ENCODE results near the gene PSMA5. TPM values are rescaled to one million over a fixed set of nuclear protein-coding genes. Genes with fewer than 3 reads are reported as not detected.
A peak's percentile ranks its signal among the peaks of the same experiment; 100 is the strongest.

The PSMA5 gene
- total and polyA plus RNA-seq, 9 donors, result 19.4 to 52.0 (median 38.1) TPM

DNA sequence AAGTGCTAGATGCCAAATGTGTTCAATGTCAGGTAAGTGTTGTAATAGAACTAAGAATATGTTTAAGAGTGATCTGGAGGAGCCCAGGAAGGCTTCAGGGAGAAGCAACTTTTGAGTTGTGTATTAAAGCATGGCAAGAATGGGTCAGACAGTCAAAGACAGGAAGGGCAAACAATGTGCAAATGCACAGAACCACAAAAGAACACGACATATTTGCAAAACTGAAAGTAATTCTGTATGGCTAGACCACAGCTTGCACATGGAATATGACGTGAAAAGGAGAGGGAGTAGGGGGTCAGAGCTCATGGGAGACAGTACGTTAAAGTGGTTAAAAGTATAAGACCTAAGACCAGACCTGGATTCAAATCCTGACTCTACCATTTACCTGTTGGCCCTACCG, 21.4 kb downstream of the PSMA5 start:
- no peak for DNase-seq
- Histone ChIP-seq H3K4me3 (no peak overlapping the region), H3K27ac (no peak overlapping the region), H3K27me3 (no peaks in the 10 kb centered on the region), H3K4me1 (ENCODE audit: insufficient read depth) (no peaks in the 10 kb centered on the region), H3K36me3 (no peaks in the 10 kb centered on the region), H3K9me3 (no peaks in the 10 kb centered on the region)
- intact Hi-C loops (cut with DNase I), result no loop called here
- TF ChIP-seq, protein P1, sequence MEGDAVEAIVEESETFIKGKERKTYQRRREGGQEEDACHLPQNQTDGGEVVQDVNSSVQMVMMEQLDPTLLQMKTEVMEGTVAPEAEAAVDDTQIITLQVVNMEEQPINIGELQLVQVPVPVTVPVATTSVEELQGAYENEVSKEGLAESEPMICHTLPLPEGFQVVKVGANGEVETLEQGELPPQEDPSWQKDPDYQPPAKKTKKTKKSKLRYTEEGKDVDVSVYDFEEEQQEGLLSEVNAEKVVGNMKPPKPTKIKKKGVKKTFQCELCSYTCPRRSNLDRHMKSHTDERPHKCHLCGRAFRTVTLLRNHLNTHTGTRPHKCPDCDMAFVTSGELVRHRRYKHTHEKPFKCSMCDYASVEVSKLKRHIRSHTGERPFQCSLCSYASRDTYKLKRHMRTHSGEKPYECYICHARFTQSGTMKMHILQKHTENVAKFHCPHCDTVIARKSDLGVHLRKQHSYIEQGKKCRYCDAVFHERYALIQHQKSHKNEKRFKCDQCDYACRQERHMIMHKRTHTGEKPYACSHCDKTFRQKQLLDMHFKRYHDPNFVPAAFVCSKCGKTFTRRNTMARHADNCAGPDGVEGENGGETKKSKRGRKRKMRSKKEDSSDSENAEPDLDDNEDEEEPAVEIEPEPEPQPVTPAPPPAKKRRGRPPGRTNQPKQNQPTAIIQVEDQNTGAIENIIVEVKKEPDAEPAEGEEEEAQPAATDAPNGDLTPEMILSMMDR (IDR thresholded peaks at IDR 0.05), result no peak
- TF ChIP-seq POLR2A (IDR thresholded peaks at IDR 0.05) (no peak), EP300 (IDR thresholded peaks at IDR 0.05) (no peak)
- 82 to 84% (median 83%) methylated on average over 4 of the region's 4 CpGs for WGBS, 3 donors

DNA sequence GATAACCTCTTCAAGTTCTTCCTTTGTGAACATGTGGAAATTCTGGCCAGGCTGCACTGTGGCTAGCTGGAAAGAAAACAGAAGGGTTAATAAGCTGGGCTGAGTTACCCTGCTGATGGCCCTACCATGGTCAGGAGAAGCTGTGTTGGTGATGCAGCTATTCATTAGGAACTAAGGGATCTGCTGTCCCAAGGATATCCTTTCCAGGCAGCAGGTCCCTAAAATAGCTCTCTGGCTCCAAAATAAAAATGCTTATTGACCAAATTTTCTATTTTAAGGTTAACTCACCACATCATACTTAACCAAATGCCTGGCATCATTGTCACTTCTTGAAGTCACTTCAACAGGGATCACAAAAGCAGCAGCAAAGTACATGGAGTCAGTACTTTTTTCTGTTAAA, 24.2 kb downstream of the PSMA5 start:
- intact Hi-C loops (cut with DNase I), result no loop called here
- no peaks in the 10 kb centered on the region for H3K27me3 ChIP-seq
- TF ChIP-seq POLR2A (IDR thresholded peaks at IDR 0.05), result no peak
- TF ChIP-seq, protein P1 (IDR thresholded peaks at IDR 0.05), result no peak
- no peak for TF ChIP-seq EP300 (IDR thresholded peaks at IDR 0.05)
- H3K36me3 ChIP-seq, result no peaks in the 10 kb centered on the region
- no peak overlapping the region for H3K27ac ChIP-seq
- peaks cover 4% of the 10 kb centered on the region for H3K4me1 ChIP-seq (ENCODE audit: insufficient read depth)
- no peak overlapping the region for H3K4me3 ChIP-seq
- H3K9me3 ChIP-seq, result no peaks in the 10 kb centered on the region
- no peak for DNase-seq

DNA sequence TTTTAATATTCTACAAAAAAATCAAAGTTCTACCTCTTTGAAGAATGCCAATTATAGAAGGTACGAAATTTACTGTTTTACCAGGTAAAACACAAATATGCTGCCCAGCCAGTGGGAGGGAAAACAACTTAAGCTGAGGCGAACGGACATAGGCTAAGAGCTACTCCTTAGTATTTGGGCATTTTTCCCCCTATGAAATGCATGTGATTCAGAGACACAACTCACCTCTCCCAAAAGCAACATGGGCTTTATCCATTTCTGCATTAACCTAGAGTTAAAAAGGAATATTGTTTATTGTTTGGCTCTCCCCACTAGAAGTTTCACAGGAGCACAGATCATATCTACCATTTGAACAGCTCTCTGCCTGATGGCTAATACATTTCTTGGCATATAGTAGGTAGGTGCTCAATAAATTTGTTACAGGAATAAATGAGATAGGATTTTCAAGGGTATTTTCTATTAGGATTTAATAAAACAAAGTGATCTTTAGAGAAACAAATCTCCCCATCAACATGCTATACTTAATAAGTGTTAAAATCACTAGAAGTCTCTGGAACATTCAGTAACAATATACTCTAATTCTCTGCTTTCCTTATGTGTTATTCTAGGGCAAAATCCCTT, 26.1 kb downstream of the PSMA5 start:
- H3K36me3 ChIP-seq, result no peaks in the 10 kb centered on the region
- intact Hi-C loops (cut with DNase I), result no loop called here
- no peak overlapping the region for H3K4me3 ChIP-seq
- H3K27ac ChIP-seq, result no peak overlapping the region
- peaks cover 4% of the 10 kb centered on the region for H3K4me1 ChIP-seq (ENCODE audit: insufficient read depth)
- TF ChIP-seq, protein P1 (IDR thresholded peaks at IDR 0.05), result no peak
- no peak for TF ChIP-seq POLR2A (IDR thresholded peaks at IDR 0.05)
- no peaks in the 10 kb centered on the region for H3K27me3 ChIP-seq
- WGBS, 3 donors, result 84 to 92% (median 90%) methylated on average over 3 of the region's 3 CpGs
- no peak for DNase-seq
- no peaks in the 10 kb centered on the region for H3K9me3 ChIP-seq

DNA sequence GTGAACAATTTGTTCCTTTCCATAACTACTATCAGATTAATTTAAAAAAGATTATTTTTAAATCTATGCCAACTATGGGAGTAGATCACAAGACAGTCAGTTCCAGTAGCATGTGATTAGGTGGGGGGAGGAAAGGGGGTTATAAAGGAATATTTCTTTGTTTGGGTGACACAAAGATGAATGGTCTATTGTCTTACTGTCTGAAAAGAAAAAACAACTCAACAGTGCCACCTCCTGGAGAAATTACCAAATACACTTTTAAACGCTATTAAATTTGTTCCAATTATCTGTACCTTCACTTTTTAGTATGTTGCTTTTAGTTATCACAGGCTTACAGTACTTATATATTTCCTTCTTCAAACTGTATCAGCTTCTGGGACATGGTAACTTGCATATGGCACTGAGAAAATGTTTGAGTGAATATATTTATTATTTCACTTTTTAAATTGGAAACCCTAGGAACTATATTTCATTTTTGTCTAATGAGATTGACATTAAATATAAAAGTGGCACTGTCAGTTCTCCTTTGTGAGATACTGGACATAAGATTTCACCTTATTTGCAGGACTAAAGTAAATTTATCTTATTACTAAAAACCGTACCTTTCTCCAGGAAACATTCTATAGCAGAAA, 26.8 kb downstream of the PSMA5 start:
- 27 to 33% (median 32%) methylated on average over 2 of the region's 2 CpGs for WGBS, 3 donors
- H3K27ac ChIP-seq, result no peak overlapping the region
- DNase-seq, result no peak
- no peaks in the 10 kb centered on the region for H3K27me3 ChIP-seq
- no peak for TF ChIP-seq EP300 (IDR thresholded peaks at IDR 0.05)
- TF ChIP-seq, protein P1 (IDR thresholded peaks at IDR 0.05), result peak in 2 of 3 donors; percentile 44 to 52
- intact Hi-C loops (cut with DNase I), result loop anchor here (2.0 to 5.0 kb wide), 5 partner anchors 117 to 137 kb away; partner anchors contain the start of gene PSRC1 (in 1 of the 4)
- H3K9me3 ChIP-seq, result no peaks in the 10 kb centered on the region
- H3K4me1 ChIP-seq (ENCODE audit: insufficient read depth), result peaks cover 4% of the 10 kb centered on the region
- no peak overlapping the region for H3K4me3 ChIP-seq
- H3K36me3 ChIP-seq, result no peaks in the 10 kb centered on the region
